Bronchial smooth muscle cell (primary cell): Measurements from ENCODE around the gene AMACR. TPM values are rescaled to one million over a fixed set of nuclear protein-coding genes. Genes with fewer than 3 reads are reported as not detected.

ENCODE experiments used
- total RNA-seq: library from RNA; depleted of rRNA; stranded (reverse); fragments of >200 nt; gene quantifications from 2 replicates; pipeline ENCODE4 v1.2.1, GENCODE V29; 2014

Gene AMACR
- total RNA-seq: 7.7 and 9.3 TPM in 2 replicates

GRCh38 chr5:34007621-34008600, at the start of gene AMACR:
Gene AMACR (minus strand): TSS chr5:34008050. CDS start chr5:34008019, 31 bp downstream.

GRCh38 chr5:34043099-34043876, 35.4 kb upstream of the AMACR start, which contains the start of gene C1QTNF3:
Gene C1QTNF3 (minus strand): TSS chr5:34043213. CDS start chr5:34043125, 88 bp downstream.

DNA sequence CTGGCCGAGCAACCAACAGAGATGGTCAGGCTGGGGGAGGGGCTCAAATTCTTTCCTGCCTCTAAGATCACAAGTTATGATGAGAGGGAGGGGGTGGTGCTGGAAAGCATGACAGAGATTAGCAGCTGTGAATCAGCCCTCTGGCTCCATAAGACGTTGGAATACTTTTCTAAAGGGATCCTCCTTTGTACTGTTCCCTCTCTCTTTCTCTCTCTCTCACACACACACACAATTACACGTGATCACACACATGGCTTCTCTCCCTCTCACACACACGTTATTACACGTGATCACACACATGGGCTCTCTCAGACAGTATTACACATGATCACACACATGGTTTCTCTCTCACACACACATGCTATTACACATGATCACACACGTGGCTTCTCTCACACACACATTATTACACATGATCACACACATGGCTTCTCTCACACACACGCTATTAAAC, 23.2 kb downstream of the AMACR start, which contains the start of gene SLC45A2:
SLC45A2 (minus strand) TSS at position 23 of the 454 bp plus-strand sequence. CDS start 110 bp downstream, outside the sequence.

GRCh38 chr5:33936381-33937016, 71.4 kb downstream of the AMACR start, which contains the start of gene RXFP3:
Gene RXFP3 (plus strand): TSS chr5:33936386. CDS start chr5:33936741, 355 bp downstream.

Other genes with a start within 250 kb of the AMACR start
- 4.3 and 9.8 TPM in 2 replicates for gene ADAMTS12, start 116.1 kb downstream of the AMACR start, total RNA-seq
- gene RXFP3, start 71.7 kb downstream of the AMACR start, total RNA-seq: not detected in 2 replicates
- gene SLC45A2, start 23.4 kb downstream of the AMACR start, total RNA-seq: under 0.01 TPM in 1 of 2 replicates, not detected in the other
- gene C1QTNF3, start 35.2 kb upstream of the AMACR start, total RNA-seq: 1.1 and 1.3 TPM in 2 replicates